ENCODE measurements around the gene SKIDA1.

Gene SKIDA1

GRCh38 chr10:21499701-21500577 is 25.5 kb downstream of the SKIDA1 start:
- peak; percentile 41 for DNase-seq

- no peak for DNase-seq
Measured at GRCh38 chr10:21498986-21499385, 26.5 kb downstream of the SKIDA1 start.

- DNase-seq, result no peak
Measured at GRCh38 chr10:21498377-21498776, 27.1 kb downstream of the SKIDA1 start.

GRCh38 chr10:21497177-21497807 is 28.2 kb downstream of the SKIDA1 start:
- peak; percentile 47 for DNase-seq

- peak; percentile 75 for DNase-seq
Measured at GRCh38 chr10:21496343-21497176, 28.9 kb downstream of the SKIDA1 start.

GRCh38 chr10:21495752-21496342 is 29.6 kb downstream of the SKIDA1 start:
- peak; percentile 90 for DNase-seq

- DNase-seq, result no peak
Measured at GRCh38 chr10:21495002-21495751, 30.3 kb downstream of the SKIDA1 start.

- DNase-seq, result peak; percentile 36
Measured at GRCh38 chr10:21494191-21495001, 31.1 kb downstream of the SKIDA1 start.

GRCh38 chr10:21493784-21494183 is 31.7 kb downstream of the SKIDA1 start:
- no peak for DNase-seq

- no peak for DNase-seq
Measured at GRCh38 chr10:21492421-21492820, 33.1 kb downstream of the SKIDA1 start.

- no peak for DNase-seq
Measured at GRCh38 chr10:21490711-21491105, 34.8 kb downstream of the SKIDA1 start.

GRCh38 chr10:21490028-21490710 is 35.3 kb downstream of the SKIDA1 start:
- DNase-seq, result no peak

GRCh38 chr10:21488957-21489446 is 36.5 kb downstream of the SKIDA1 start:
- DNase-seq, result no peak

- no peak for DNase-seq
Measured at GRCh38 chr10:21488246-21488956, 37.1 kb downstream of the SKIDA1 start.

GRCh38 chr10:21487416-21488180 is 37.9 kb downstream of the SKIDA1 start:
- DNase-seq, result no peak

GRCh38 chr10:21482821-21483220 is 42.7 kb downstream of the SKIDA1 start:
- no peak for DNase-seq

- DNase-seq, result no peak
Measured at GRCh38 chr10:21481407-21481806, 44.1 kb downstream of the SKIDA1 start.

- no peak for DNase-seq
Measured at GRCh38 chr10:21479570-21480315, 45.7 kb downstream of the SKIDA1 start.

Measured in CD4-positive, alpha-beta T cell treated with Interleukin-17A for 4 hours (primary cell).